WTC11 (cell line): ENCODE measurements around the gene PUM1. TPM values are rescaled to one million over a fixed set of nuclear protein-coding genes. Genes with fewer than 3 reads are reported as not detected.

Experiments used
- ATAC-seq: fragments of 200-7000 bp; cut with Tn5 transposase; 2 replicates; pipeline ENCODE4 v1.10.0; 2021; ENCODE audit warnings: mild to moderate bottlenecking, moderate library complexity
- CTCF ChIA-PET: fragments of 300-600 bp; sonication (Branson Sonifier 250); formaldehyde crosslinking; loops from one replicate; lab custom pipeline; 2021; ENCODE audit warnings: antibody characterized with exemption; lab: Charles Lee
- POLR2A ChIA-PET: fragments of 350-600 bp; sonication (Branson Sonifier 250); formaldehyde crosslinking; loops from one replicate; lab custom pipeline; 2021; ENCODE audit warnings: antibody characterized with exemption; lab: Charles Lee
- DNase-seq: peaks from one replicate; pipeline ENCODE4 v3.0.0; 2021; ENCODE audit warnings: low spot score
- H3K27ac Mint-ChIP-seq: 2 replicates; pipeline ENCODE4 v1.8.0; 2021; ENCODE audit warnings: mixed read lengths
- H3K27me3 Mint-ChIP-seq: 2 replicates; pipeline ENCODE4 v1.8.0; 2021; ENCODE audit warnings: low read depth, mild to moderate bottlenecking, moderate library complexity, mixed read lengths
- H3K36me3 Mint-ChIP-seq: 2 replicates; pipeline ENCODE4 v1.8.0; 2021; ENCODE audit warnings: mixed read lengths
- H3K4me1 Mint-ChIP-seq: 2 replicates; pipeline ENCODE4 v1.8.0; 2022; ENCODE audit warnings: mixed read lengths
- H3K4me3 Mint-ChIP-seq: 2 replicates; pipeline ENCODE4 v1.8.0; 2021; ENCODE audit warnings: mild to moderate bottlenecking, moderate library complexity, mixed read lengths
- H3K9me3 Mint-ChIP-seq: 2 replicates; pipeline ENCODE4 v1.8.0; 2021; ENCODE audit warnings: mixed read lengths
- AR ChIP-seq: fragments of 250-450 bp; sonication (Bioruptor Pico); IDR thresholded peaks from 2 replicates; pipeline ENCODE4 v1.9.0; 2021; ENCODE audit warnings: mild to moderate bottlenecking
- FOXK1 ChIP-seq: sonication (generic); formaldehyde crosslinking; IDR thresholded peaks from 2 replicates; pipeline ENCODE4 v1.8.0; 2022; ENCODE audit warnings: mild to moderate bottlenecking, moderate library complexity, missing genetic modification reagents
- FOXP4 ChIP-seq: sonication (generic); formaldehyde crosslinking; IDR thresholded peaks from 2 replicates; pipeline ENCODE4 v1.8.0; 2022; ENCODE audit warnings: mild to moderate bottlenecking, missing genetic modification reagents
- PRRX2 ChIP-seq: fragments of 250-450 bp; sonication (Bioruptor Pico); IDR thresholded peaks from 2 replicates; pipeline ENCODE4 v1.8.0; 2021; ENCODE audit warnings: mild to moderate bottlenecking
- RORB ChIP-seq: fragments of 250-450 bp; sonication (Bioruptor Pico); IDR thresholded peaks from 2 replicates; pipeline ENCODE4 v1.9.0; 2021; ENCODE audit warnings: mild to moderate bottlenecking
- SMAD4 ChIP-seq: sonication (generic); formaldehyde crosslinking; IDR thresholded peaks from 2 replicates; pipeline ENCODE4 v1.8.0; 2022; ENCODE audit warnings: mild to moderate bottlenecking, missing genetic modification reagents
- SOX15 ChIP-seq: fragments of 250-450 bp; sonication (Bioruptor Pico); IDR thresholded peaks from 2 replicates; pipeline ENCODE4 v1.9.0; 2021; ENCODE audit warnings: mild to moderate bottlenecking
- TCF7 ChIP-seq: sonication (generic); formaldehyde crosslinking; IDR thresholded peaks from 2 replicates; pipeline ENCODE4 v1.8.0; 2022; ENCODE audit warnings: mild to moderate bottlenecking, low read depth, missing genetic modification reagents, moderate library complexity
- USF2 ChIP-seq: sonication (generic); formaldehyde crosslinking; IDR thresholded peaks from 2 replicates; pipeline ENCODE4 v1.8.1; 2023; ENCODE audit warnings: mild to moderate bottlenecking, missing genetic modification reagents, moderate library complexity
- ZBTB43 ChIP-seq: sonication (generic); formaldehyde crosslinking; IDR thresholded peaks from 2 replicates; pipeline ENCODE4 v1.8.1; 2023; ENCODE audit warnings: mild to moderate bottlenecking, missing genetic modification reagents
- ZNF317 ChIP-seq: sonication (generic); formaldehyde crosslinking; IDR thresholded peaks from 2 replicates; pipeline ENCODE4 v1.8.1; 2023; ENCODE audit warnings: low read depth, mild to moderate bottlenecking, moderate library complexity, missing genetic modification reagents, borderline replicate concordance
- ZNF416 ChIP-seq: fragments of 250-450 bp; sonication (Bioruptor Pico); IDR thresholded peaks from 2 replicates; pipeline ENCODE4 v1.9.0; 2021; ENCODE audit warnings: mild to moderate bottlenecking, inconsistent platforms
- ZNF425 ChIP-seq: fragments of 250-450 bp; sonication (Bioruptor Pico); conservative IDR thresholded peaks from 2 replicates; pipeline ENCODE4 v1.9.0; 2021; ENCODE audit warnings: mild to moderate bottlenecking
- ZNF512 ChIP-seq: sonication (generic); formaldehyde crosslinking; IDR thresholded peaks from 2 replicates; pipeline ENCODE4 v1.8.1; 2022; ENCODE audit warnings: missing genetic modification reagents, borderline replicate concordance
- ZNF532 ChIP-seq: fragments of 250-450 bp; sonication (Bioruptor Pico); IDR thresholded peaks from 2 replicates; pipeline ENCODE4 v1.9.0; 2021; ENCODE audit warnings: mild to moderate bottlenecking, borderline replicate concordance
- total RNA-seq: library from RNA; stranded (reverse); gene quantifications from 3 replicates; pipeline ENCODE4 v1.2.3, GENCODE V29; 2021

PUM1 gene
- total RNA-seq, 1 experiment from 2014 or later: 147 TPM

GRCh38 chr1:30942326-30942963, 123.1 kb downstream of the PUM1 start (continued):
- no peak for TF ChIP-seq SOX15 (CRISPR knock-in tag)
- TF ChIP-seq RORB: no peak
- TF ChIP-seq ZNF532 (CRISPR knock-in tag): no peak
- TF ChIP-seq SMAD4 (CRISPR knock-in tag): no peak
- no peak for TF ChIP-seq ZNF512

GRCh38 chr1:30940541-30940940, 125.0 kb downstream of the PUM1 start:
- ChIA-PET CTCF (interaction anchor here (1.1 kb wide), 1 partner anchor 161 kb away, joined by 5 read pairs; no protein-coding TSS in a partner anchor), POLR2A (no interaction called here)
- Mint-ChIP-seq H3K9me3 (no peaks in the 10 kb centered on the region), H3K27me3 (no peaks in the 10 kb centered on the region), H3K4me3 (no peak overlapping the region), H3K36me3 (peaks cover 74% of the 10 kb centered on the region), H3K4me1 (no peaks in the 10 kb centered on the region), H3K27ac (no peak overlapping the region)
- no peak for DNase-seq
- no peak for TF ChIP-seq SOX15 (CRISPR knock-in tag)
- no peak for TF ChIP-seq ZNF532 (CRISPR knock-in tag)
- no peak for TF ChIP-seq AR (CRISPR knock-in tag)
- no peak for TF ChIP-seq ZNF416
- TF ChIP-seq FOXK1 (CRISPR knock-in tag): no peak
- no peak for TF ChIP-seq FOXP4 (CRISPR knock-in tag)
- no peak for TF ChIP-seq ZNF425 (CRISPR knock-in tag)
- TF ChIP-seq ZBTB43 (CRISPR knock-in tag): no peak
- no peak for TF ChIP-seq PRRX2
- no peak for TF ChIP-seq USF2 (CRISPR knock-in tag)
- no peak for TF ChIP-seq TCF7 (CRISPR knock-in tag)
- TF ChIP-seq ZNF317 (CRISPR knock-in tag): no peak
- no peak for ATAC-seq
